Stimulated activated CD4-positive, alpha-beta T cell treated with anti-CD3 and anti-CD28 coated beads, Interleukin-12 subunit alpha, Interleukin-12 subunit beta, amount 100 ng/mL, for 4 hours (primary cell): ENCODE measurements around the gene DENND6B.

ENCODE experiments used
- DNase-seq: peaks from one replicate; pipeline ENCODE4 v3.0.0-alpha.2; 2020

The DENND6B gene

DNA sequence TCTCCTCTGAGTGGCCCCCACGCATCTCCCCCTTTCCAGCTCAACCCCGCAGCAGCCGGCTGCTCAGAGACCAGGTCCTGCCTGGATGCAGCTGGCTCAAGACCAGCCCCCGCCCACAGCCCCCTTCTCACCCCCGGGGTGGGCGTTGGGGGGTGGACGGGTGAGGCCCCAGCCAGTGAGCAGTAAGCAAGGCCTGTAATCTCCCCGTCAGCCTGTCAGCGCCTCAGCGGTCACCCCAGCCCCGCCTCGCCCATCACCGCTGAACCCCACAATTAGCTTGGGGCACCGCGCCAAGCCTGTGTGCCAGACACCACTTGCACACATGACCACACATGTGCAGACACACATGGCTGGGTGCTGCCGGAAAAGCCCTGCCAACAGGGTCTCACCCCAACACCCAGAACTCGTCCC is 25.2 kb downstream of the DENND6B start:
- DNase-seq = no peak

DNA sequence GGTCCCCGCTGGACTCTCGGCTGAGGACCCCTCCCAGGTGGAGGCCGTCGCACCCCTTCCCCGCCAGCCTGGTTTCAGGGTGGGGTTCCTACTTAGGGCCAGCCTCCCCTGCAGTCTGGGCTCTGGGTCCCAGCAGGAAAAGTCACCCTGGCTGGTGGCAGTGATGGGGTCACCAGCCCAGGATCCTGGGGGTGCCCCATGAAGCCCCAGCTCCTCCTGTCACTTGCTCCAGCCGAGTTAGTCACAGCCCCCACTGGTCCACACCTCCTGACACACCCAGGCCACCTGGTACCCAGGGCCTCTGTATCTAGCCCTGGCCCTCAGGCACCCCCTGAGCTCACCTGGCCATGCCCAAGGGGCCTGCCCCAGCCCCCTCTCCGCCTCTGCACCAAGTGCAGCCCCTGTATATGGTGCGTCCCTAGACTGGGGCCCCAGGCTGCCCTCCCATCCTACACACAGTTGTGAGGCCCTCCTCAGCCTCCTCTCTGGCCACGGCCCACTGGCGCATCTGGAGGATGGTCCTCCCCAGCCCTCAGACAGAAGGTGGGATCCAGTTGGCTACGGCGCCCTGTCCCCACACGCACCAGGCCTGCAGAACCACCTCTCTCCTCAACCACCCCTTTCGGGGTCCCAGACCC is 26.1 kb downstream of the DENND6B start:
- DNase-seq = no peak

DNA sequence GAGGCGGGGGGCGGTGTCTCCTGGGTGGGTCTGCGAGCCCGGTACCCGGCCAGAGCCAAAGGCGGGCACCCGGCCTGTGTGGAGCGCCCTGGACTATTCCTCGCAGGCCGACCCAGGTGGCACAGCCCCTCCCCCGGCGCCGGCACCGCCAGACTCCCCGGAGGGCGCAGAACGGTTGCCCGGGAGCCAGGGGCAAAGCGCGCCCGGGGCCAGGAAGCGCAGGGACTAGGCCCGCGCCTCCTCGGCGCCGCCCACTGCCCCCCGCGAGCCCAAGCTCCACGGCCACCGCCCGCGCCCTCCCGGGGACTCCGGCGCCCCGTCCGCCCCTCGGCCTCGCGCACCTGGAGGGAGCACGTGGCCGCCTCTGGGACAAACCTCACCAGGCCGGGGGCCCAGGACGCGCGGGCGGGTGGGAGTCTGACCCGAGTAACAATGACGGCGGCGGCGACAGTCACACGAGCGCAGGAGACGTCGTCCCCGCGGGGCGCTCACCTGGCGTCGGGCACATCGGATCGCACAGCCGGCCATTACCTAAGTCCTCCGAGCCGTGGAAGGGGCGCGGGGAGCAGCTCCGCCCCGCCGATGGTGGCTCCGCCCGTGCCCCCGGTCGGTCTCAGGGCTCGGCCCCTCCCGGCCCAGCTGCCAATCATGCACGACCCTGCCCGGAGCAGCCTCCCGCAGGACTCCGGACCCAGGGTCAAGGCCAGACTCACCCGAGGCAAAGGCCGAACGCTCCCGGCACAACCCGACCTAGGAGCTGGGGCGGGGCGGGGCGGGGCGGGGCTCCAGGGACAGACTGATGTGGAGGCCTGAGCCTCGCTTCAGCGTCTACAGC is 26.8 kb downstream of the DENND6B start:
- no peak for DNase-seq

DNA sequence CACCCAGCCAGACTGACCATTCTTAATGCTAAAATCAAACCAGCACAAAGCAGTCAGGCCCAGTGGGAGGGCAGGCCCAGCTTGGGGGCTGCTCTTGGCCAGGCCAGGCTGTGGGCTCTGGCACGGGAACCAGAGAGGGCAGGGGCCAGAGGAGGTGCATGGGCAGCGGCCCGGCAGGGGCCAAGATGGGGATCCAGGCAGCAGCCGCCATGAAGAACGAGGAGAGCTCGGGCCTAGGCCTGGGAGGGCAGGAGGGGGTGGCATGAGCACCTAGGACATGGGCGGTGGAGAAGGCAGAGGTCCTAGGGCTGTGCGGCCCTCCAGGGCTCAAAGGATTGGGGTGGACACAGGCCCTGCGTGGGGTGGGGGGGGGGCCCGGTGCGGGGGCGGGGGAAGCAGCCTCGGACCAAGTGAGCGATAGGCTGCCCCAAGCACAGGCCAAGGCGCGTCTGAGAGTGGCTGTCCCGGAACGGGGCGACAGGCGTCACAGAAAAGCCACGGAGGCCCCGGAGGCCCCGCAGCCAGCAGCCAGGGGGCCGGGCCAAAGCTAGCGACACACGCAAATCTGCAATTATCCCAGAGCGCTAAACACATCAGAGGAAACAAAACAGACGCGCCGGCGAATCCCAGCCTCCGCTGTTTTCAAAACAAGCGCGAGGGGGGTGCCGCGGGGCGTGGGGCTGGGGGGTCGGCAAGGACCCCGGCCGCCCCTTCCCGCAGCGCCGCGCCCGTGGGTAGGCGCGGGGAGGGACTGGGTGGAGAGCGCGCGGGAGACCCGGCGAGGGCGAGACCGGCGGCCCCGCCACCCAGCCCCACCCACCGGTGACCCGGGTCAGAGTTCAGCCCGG is 27.7 kb downstream of the DENND6B start:
- DNase-seq = no peak

DNA sequence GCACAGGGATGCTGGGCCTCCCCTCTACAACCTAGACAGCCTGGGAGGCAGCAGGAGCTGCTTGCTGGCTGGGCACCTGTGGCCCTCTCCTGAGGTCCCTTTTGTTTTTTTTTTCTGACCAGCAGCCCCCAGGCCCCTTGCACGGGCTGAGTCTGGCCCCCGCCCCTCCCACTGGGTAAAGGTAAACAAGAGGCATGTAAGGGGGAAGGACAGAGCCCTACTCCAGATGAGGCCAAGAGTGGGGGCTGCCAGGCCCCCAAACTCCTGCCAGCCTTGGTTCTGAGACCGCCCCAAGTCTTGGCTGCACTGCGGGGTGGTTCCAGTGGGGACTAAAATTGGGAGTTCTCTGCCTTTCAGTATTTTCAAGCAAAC is 28.6 kb downstream of the DENND6B start:
- no peak for DNase-seq

DNA sequence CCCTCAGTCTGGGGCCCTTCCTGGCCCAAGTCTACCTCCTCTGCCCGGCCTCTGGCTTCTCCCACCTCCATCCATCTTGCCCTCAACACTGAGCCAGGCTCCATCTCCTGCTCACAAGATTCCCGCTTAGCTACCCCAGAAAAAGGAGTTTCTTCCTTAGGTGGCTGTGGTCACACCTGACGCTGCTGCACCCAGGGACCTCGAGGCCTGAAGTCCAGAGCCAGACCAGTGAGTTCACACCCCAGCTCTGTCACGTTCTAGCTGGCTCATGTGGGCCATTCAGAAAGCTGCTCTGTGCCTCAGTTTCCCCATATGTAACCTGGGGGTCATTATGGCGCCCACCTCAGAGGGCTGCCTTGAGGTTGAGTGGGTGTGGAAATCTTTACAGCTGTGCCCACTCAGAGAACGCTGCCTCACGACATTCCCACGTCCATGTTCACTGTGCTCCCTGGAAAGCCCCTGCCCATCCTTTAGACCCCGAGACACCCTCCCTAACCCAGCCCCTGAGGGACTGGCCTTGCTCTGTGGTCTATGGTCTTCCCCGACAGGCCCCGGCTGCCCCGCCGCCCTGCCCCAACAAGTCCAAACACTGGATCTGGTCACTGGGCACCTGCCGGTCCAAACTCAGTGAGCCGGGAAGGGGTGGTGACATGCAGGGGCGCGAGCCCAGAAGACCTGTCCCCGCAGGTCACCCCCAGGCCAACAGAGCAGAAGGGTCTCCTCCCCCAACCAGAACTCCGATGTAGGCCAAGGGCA is 29.1 kb downstream of the DENND6B start:
- DNase-seq = no peak

DNA sequence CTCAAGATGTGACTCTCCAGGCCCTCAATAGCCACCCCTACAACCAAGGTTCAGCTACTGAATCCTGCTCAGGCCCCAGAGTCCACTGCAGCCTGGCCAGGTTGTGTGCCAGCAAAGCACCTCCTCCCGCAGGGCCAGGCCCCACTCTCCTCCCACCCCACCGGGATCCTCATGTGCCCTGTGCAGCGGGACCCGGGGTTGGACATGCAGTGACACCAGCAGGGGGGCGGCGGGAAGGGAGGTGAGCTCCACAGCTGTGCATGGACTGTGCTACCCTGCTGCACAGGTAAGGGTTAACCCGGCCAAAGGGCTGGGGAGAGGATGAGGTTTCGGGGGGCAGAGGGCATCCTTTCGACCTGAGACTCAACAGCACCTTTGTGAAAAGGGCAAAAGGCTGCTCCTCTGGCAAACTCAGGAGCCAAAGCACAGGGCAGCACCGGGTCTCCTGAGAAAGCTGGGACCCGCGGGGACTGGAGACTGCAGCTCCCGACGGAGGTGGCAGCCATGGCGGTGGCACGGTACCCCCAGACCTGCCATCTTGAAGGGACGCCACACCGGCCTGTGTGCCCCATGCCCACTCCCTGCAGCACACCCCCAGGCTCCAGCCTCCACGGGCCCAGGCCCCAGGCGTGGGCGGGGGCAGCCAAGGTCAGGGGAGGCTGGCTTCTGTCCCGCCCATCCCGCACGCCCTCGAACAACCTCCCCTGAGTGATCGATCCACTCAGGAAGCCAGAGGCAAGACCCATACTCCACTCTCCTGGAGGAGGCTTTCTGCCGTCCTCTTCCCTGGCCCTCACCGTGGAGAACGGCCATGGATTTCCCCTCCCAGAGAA is 29.9 kb downstream of the DENND6B start:
- no peak for DNase-seq

DNA sequence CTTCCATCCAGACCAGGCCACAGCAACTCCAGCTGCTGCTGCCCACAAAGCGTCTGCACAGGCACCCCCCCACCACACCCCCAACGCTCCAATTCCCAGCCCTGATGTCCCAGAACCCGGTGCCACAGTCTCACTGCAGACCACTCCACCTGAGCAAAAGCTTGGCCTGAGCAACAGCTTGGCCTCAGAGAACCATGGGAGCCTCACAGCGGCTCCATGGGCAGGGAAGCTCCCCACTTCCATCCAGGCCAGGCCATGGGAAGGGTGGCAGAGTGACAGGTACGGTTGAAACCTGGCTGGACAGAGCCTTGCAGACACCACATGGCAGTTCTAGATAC is 32.5 kb downstream of the DENND6B start:
- no peak for DNase-seq

DNA sequence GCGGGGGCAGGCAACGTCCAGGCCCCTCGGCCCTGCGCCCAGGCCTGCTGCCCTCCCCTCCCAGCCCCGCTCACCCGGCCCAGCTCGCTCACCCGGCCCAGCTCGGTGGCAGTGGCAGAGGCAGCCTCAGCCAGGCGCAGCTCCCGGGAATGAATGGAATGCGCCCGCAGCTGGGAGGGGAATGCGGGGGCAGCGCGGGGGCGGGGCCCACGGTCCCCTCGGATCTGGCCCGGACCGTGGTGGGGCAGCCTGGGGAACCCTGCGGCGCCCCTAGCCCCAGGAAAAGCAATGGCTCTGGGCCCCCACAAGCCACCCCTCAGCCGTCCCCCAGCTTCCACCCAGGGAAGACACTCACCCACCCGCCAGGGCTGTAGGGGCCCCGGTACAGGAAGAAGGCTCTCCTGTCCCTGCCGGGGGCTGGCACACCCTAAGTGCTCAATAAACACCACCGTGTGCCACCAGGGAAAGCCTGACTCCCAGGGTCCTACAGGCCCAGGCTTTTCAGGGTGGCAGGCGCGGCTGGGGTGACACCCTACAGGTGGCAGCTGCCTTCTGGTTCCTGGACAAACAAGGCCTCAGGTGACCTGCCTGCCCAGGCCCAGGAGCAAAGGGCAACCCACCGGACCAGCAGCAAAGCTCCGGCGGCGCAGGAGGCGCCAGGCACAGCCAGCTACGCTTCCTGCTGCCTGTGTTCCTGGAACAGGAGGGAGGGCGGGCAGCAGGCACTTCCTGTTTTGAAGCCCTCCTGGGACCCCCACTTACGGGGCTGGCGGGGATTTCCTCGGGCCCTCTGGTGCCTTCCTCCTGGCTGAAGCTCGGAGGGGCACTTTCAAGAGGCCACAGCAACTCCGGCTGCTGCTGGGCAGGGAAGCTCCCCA is 33.1 kb downstream of the DENND6B start:
- no peak for DNase-seq

DNA sequence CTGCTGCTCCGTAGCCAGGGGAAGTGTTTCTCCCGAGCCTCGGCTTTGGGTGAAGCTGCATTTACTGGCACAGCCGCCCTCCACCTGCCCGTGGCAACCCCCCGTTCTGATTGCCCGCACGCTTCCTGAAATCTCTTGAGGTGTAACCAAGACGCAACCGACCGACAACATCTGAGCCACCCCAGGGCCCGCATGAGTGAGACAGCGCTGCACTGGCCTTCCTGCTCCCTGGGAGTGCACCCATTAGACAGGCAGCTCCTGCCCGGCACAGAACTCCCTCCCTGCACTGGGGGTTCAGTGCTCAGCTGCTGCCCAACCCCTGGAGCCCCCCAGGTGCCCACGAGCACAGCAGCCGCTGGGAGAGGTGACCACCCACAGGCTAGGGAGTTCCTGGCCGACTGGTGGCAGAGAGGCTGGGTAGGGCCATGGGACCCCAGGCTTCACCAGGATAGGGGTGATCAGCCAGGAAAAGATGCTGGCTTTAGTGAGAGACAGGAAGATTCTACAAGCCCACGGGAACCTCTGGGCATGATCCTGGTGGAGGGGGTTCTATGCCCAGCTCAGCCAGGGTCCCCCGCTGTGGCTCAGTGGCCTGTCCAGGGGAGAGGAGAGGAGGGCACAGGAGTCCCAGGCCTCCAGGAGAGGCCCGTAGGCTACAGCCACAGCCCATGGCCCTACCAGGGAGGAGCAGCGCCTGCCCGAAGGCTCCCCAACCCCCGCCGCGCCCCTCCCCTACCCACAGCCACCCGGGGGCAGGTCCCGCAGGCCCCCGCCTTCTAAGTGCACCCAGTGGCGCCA is 34.0 kb downstream of the DENND6B start:
- no peak for DNase-seq

DNA sequence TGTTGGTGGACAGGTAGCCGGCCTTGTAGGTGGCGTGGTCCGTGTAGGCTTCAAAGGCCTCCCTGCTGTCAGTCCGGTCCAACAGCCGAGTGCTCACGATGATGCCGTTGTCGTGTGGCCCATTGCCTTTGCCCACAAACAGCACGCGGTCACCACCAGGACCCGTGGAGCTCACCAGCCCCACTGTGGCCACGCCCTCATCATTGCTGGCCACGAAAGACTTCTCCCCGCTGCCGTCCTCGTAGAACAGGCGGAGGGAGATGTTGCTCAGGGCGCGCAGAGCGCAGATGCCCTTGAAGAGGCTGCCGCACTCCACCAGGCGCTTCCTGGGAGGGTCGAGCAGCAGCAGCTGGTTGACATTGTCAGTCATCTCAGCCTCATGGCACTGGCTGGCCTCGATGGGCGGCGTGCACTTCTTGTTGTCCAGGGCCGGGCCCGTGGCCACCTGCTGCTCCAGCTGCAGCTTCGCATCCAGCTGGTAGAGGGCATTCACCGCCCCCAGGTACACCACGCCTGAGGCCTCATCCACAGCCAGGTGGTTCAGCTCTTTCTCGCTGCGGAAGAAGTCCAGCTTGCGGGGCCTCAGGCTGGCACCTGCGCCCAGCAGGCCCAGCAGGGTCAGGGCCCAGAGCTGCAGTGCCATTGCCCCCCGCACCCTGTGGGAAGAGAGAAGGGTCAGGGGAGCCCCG is 36.7 kb downstream of the DENND6B start:
- DNase-seq = no peak

DNA sequence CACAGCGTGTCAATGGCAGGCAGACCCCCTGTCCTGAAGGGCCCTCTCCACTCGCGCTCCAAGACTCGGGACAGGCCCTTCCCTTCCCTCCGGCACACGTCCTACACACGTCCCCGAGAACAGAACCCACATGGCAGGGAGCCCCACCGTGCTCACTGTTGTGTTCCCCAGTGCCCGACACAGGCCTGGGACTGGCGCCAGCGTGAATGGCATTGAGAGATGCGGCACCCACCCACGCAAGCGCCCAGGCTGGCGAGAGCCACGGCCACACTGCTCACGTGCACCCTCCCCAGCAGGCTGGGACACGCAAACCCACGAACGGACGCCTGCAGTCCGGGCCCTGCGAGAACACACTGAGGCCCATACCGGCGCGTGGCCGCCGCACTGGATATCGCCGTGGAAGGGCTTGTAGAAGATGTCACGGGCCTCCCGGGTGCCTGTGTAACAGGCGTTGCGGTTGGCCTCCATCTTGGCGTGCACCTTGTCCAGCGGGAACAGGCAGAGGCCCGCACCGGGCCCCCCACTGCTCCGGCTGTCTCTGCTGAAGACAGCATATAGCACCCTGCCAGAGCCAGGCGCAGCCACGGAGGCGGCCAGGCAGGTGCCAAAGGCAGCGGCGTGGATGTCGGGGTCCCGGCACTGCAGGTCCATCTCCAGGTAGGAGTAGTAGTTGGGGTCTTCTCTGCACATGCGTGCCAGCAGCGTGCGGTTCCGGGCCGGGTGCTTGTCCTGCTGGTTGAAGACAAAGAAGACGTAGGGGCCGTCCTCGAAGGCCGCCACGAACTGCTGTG is 37.5 kb downstream of the DENND6B start:
- DNase-seq = no peak

DNA sequence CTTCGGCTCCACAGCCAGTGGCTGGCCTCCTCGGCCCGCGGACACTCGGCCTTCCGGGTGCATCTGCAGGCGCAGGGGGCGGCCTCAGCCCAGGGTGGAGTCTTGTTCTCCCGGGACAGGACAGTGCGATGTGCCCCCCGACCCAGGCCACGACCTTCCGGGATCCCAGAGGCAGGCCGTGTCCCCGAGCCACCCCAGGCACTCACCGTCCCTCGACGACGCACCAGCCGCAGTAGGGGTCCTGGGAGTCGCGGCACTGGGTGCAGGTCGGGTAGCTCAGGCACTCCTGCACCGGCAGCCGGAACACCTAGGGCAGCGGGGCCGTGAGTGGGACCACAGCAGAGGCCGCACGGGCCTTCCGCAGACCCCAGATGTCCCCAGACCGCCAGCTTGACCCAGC is 39.1 kb downstream of the DENND6B start:
- DNase-seq = no peak

DNA sequence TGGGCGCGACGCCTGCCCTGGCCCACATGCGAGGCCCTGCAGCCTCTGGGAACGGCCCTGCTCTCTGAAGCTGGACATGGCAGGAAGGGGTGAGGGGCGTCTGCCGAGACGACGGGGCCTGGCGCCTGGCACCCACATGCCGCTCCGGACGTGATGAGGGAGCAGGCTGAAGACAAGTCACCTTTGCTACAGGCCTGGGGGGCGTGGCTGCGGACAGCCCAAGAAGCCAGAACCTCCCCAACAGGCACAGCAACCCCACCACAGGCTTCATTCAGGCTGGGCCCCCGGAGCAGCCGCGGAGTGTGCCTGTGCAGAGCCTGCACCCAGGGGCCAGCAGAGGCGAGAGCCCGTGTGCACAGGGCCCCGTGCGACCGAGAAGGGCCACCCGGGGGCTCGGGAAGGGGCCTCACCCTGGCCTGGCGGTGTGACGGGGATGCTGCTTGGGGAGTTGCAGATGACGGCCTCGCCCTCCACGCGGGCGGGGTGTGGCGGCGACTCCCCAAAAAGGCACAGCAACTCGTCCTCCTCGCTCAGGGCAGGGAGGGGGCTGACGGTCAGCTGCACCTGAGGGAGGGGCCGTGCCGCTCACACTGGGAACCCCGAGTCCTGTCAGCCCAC is 40.0 kb downstream of the DENND6B start:
- DNase-seq = no peak

DNA sequence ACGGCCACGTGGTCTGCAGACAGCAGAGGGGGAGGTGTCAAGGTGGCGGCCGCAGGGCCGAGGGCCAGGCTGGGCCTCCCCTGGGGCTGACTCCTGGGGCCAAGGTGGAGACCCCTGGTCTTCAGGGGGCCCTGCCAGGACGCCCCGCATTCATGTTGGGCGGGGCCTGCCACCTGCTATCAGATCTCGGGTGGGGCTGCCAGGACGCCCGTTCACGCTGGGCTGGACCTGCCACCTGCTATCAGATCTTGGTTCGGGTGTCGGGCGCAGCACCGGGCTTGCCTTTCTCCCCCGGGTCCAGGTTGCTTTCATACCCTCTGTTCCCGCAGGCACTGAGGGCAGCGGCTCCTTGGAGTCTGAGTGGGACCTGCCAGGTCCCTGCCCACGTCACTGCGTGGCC is 40.5 kb downstream of the DENND6B start:
- no peak for DNase-seq

DNA sequence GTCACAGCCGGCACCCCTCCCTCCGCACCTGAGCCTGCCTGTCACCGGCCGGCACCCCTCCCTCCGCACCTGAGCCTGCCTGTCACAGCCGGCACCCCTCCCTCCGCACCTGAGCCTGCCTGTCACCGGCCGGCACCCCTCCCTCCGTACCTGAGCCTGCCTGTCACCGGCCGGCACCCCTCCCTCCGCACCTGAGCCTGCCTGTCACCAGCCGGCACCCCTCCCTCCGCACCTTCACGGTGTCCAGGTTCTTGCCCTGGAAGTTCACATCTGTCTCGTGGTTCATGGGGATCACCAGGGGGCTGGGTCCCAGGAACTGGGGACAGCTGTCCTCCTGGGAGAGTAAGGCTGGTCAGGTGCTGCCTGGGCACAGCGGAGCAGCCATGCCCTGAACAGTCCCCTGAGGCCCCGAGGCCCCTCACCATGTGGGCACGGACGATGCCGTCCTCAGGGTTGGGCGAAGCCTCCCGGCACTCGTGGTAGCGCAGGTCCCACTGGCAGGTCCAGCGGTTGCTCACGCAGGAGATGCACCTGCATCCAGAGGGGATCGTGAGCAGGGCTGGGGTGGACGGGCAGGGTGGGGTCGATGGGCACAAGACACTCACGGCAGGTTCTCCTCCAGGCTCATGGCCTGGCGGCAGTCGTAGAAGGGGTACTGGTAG is 41.1 kb downstream of the DENND6B start:
- DNase-seq = no peak

DNA sequence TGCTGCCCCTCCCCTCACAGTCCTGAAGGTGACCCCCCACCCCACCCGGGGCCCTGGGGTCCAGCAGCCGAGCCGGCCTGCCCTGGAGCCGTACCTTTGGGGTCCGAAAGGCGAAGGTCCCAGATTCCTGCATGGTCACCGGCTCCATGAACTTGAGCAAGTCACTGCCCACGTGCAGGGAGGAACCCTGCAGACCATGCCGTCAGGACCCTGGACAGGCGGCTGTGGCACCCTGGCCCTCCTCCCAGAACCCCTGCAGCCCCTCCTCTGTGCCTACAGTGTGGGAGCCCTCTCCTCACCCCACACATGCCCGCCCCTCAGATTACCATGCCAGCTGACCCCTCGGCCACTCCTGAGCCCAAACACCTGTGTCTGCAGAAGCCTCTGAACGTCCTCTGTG is 42.3 kb downstream of the DENND6B start:
- DNase-seq = no peak

DNA sequence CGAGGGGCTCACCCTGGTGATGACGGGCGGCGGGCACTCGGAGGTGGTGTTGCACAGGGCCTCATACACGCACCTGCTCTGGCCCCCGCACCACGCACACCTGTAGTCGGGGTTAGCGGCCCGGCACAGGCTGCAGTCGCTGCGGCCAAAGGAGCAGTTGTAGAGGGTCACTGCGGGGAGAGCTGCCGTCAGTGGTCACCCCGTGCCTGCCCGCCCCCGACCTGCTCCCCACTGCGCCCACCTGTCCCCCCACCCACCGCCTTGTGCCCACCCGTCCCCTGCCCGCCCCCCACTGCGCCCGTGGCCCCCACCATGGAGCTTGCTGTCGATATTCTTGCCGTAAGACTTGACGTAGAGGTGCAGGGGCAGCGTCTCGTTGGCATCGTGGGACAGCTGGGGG is 43.0 kb downstream of the DENND6B start:
- no peak for DNase-seq
